ENCODE data around the gene PRKCD. TPM values are rescaled to one million over a fixed set of nuclear protein-coding genes. Genes with fewer than 3 reads are reported as not detected.

PRKCD gene
- polyA plus RNA-seq, 1 experiment: 13.7 TPM

- no peaks in the 10 kb centered on the region for H3K9me3 ChIP-seq (ENCODE audit: control insufficient read depth, insufficient read depth, low read length)
- POLR2A ChIA-PET: no interaction called here
- no peak overlapping the region for H3K4me3 ChIP-seq (ENCODE audit: low read depth, low read length)
- no peak overlapping the region for H3K27ac ChIP-seq (ENCODE audit: low read depth, low read length)
- TF ChIP-seq, protein P1, sequence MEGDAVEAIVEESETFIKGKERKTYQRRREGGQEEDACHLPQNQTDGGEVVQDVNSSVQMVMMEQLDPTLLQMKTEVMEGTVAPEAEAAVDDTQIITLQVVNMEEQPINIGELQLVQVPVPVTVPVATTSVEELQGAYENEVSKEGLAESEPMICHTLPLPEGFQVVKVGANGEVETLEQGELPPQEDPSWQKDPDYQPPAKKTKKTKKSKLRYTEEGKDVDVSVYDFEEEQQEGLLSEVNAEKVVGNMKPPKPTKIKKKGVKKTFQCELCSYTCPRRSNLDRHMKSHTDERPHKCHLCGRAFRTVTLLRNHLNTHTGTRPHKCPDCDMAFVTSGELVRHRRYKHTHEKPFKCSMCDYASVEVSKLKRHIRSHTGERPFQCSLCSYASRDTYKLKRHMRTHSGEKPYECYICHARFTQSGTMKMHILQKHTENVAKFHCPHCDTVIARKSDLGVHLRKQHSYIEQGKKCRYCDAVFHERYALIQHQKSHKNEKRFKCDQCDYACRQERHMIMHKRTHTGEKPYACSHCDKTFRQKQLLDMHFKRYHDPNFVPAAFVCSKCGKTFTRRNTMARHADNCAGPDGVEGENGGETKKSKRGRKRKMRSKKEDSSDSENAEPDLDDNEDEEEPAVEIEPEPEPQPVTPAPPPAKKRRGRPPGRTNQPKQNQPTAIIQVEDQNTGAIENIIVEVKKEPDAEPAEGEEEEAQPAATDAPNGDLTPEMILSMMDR (IDR thresholded peaks at IDR 0.05; ENCODE audit: low read depth, low read length): no peak
- DNase-seq (ENCODE audit: low read depth, low spot score): no peak
- CTCF ChIA-PET: interaction anchor here (1.1 to 1.2 kb wide), 2 partner anchors 19 to 495 kb away, joined by 3 to 5 read pairs; no protein-coding TSS in a partner anchor
- H3K27me3 ChIP-seq (ENCODE audit: control insufficient read depth, insufficient read depth, low read length): no peaks in the 10 kb centered on the region
Measured at GRCh38 chr3:53215816-53216215, 54.8 kb downstream of the PRKCD start.

DNA sequence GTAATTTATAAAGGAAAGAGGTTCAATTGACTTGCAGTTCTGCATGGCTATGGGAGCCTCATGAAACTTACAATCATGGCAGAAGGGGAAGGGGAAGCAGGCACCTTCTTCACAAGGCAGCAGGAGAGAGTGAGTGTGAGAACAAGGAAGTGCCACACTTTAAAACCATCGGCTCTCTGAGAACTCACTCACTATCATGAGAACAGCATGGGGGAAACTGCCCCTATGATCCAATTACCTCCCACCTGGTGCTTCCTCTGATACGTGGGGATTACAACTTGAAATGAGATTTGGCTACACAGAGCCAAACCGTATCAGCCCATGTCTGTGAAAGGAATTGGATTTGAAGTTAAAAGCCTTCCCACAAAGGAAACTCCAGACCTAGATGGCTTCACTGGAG, 55.7 kb downstream of the PRKCD start:
- no peaks in the 10 kb centered on the region for H3K9me3 ChIP-seq (ENCODE audit: control insufficient read depth, insufficient read depth, low read length)
- no peak overlapping the region for H3K4me3 ChIP-seq (ENCODE audit: low read depth, low read length)
- TF ChIP-seq, protein P1 (IDR thresholded peaks at IDR 0.05; ENCODE audit: low read depth, low read length): no peak
- H3K27ac ChIP-seq (ENCODE audit: low read depth, low read length): no peak overlapping the region
- DNase-seq (ENCODE audit: low read depth, low spot score): no peak
- no peaks in the 10 kb centered on the region for H3K27me3 ChIP-seq (ENCODE audit: control insufficient read depth, insufficient read depth, low read length)
- POLR2A ChIA-PET: no interaction called here
- CTCF ChIA-PET: interaction anchor here (1.1 kb wide), 1 partner anchor 494 kb away, joined by 3 read pairs; no protein-coding TSS in a partner anchor

GRCh38 chr3:53217175-53217574, 56.2 kb downstream of the PRKCD start:
- H3K4me3 ChIP-seq (ENCODE audit: low read depth, low read length): no peak overlapping the region
- no peaks in the 10 kb centered on the region for H3K27me3 ChIP-seq (ENCODE audit: control insufficient read depth, insufficient read depth, low read length)
- ChIA-PET CTCF (interaction anchor here (1.1 to 1.2 kb wide), 2 partner anchors 103 to 493 kb away, joined by 3 read pairs; no protein-coding TSS in a partner anchor), POLR2A (no interaction called here)
- no peaks in the 10 kb centered on the region for H3K9me3 ChIP-seq (ENCODE audit: control insufficient read depth, insufficient read depth, low read length)
- DNase-seq (ENCODE audit: low read depth, low spot score): no peak
- TF ChIP-seq, protein P1 (IDR thresholded peaks at IDR 0.05; ENCODE audit: low read depth, low read length): no peak
- H3K27ac ChIP-seq (ENCODE audit: low read depth, low read length): no peak overlapping the region

DNA sequence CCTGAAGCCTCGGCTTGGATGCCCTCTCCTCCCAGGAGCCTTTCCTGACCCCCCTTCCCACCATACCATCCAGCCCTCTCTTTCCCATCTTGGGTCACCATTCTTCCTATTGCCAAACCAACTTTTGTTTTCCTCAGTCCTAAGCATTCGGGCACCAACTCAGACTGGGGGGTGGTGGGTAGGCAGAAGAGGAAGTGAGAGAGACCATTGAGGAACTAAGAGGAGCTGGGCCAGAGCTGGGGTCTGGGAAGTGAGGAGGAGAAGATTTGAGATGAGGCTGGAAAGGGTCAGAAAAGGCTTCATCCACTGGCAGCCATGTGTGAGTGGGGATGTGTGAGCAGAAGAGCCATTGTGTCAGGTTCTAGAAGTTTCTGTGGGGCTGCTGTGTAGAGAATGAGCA, 57.1 kb downstream of the PRKCD start:
- no peak overlapping the region for H3K4me3 ChIP-seq (ENCODE audit: low read depth, low read length)
- ChIA-PET POLR2A (no interaction called here), CTCF (interaction anchor here (1.1 to 1.2 kb wide), 2 partner anchors 104 to 492 kb away, joined by 3 read pairs; no protein-coding TSS in a partner anchor)
- H3K27ac ChIP-seq (ENCODE audit: low read depth, low read length): no peak overlapping the region
- no peaks in the 10 kb centered on the region for H3K27me3 ChIP-seq (ENCODE audit: control insufficient read depth, insufficient read depth, low read length)
- no peaks in the 10 kb centered on the region for H3K9me3 ChIP-seq (ENCODE audit: control insufficient read depth, insufficient read depth, low read length)
- TF ChIP-seq, protein P1 (IDR thresholded peaks at IDR 0.05; ENCODE audit: low read depth, low read length): no peak
- no peak for DNase-seq (ENCODE audit: low read depth, low spot score)

- peak; percentile 41 for DNase-seq (ENCODE audit: low read depth, low spot score)
- Histone ChIP-seq H3K9me3 (ENCODE audit: control insufficient read depth, insufficient read depth, low read length) (no peaks in the 10 kb centered on the region), H3K27me3 (ENCODE audit: control insufficient read depth, insufficient read depth, low read length) (no peaks in the 10 kb centered on the region), H3K4me3 (ENCODE audit: low read depth, low read length) (no peak overlapping the region), H3K27ac (ENCODE audit: low read depth, low read length) (no peak overlapping the region)
- ChIA-PET POLR2A (no interaction called here), CTCF (interaction anchor here (0.5 to 2.3 kb wide), 14 partner anchors 8 to 490 kb away, joined by 3 to 28 read pairs (median 5); no protein-coding TSS in a partner anchor)
- TF ChIP-seq, protein P1 (IDR thresholded peaks at IDR 0.05; ENCODE audit: low read depth, low read length): peak; percentile 97
Measured at GRCh38 chr3:53219895-53220483, 59.0 kb downstream of the PRKCD start.

Measured in AG04450 (cell line).